HepG2 (cell line): ENCODE measurements around the gene CHCHD1. TPM values are rescaled to one million over a fixed set of nuclear protein-coding genes. Genes with fewer than 3 reads are reported as not detected.

Experiments used
- polyA plus RNA-seq, 8 experiments: library from polyadenylated mRNA; depleted of rRNA in 3 of 8; stranded (reverse) in 7 of 8; unstranded in 1 of 8; fragments of >200 nt; fragmentation: Illumina TruSeq in 4 of 8; extraction: Trizol in 4 of 8; gene quantifications; 2 replicates each; pipeline versions ENCODE4 v1.2.1 to v1.2.3, GENCODE V29; 2011 to 2016; ENCODE audit warnings: low read depth in 4 of 8, missing spikeins in 1 of 8, mixed read lengths in 1 of 8; ENCODE audit not compliant: insufficient read depth in 1 of 8
- small RNA-seq, 3 experiments: library from RNA; depleted of rRNA; stranded (forward); fragments of <200 nt; gene quantifications; one replicate each; pipeline ENCODE3, GENCODE V24; 2012; ENCODE audit warnings: low read depth in 2 of 3, low replicate concordance in 1 of 3; ENCODE audit not compliant: insufficient read length in 3 of 3, insufficient read depth in 2 of 3
- total RNA-seq, 5 experiments: library from RNA; depleted of rRNA; stranded (reverse); fragments of >200 nt; fragmentation: Illumina TruSeq; extraction: Trizol; gene quantifications; 2 replicates each; pipeline ENCODE4 v1.2.3, GENCODE V29; 2016; ENCODE audit warnings: low read depth in 1 of 5

The CHCHD1 gene
- total and polyA plus RNA-seq, 2 of the 13 experiments (the other 11 are each of a cell fraction or from before 2014, with no cell fraction given), result 36.9 to 71.2 TPM

Small RNA genes lying within 50 kb of the gene (small RNA-seq; reads per million reads assigned to genes)
- gene AC022400.4 (0 reads per million in 3 experiments), gene AC022400.9 (0 reads per million in 3 experiments), gene ZSWIM8-AS1 (0 reads per million in 3 experiments)

Other genes with a start within 250 kb of the CHCHD1 start
- 18.1 and 20.2 TPM in 2 replicates for gene USP54, start 190.7 kb upstream of the CHCHD1 start, total RNA-seq (2016; rRNA removed; fragmentation: Illumina TruSeq; extraction: Trizol)
- 16.1 and 25.0 TPM in 2 replicates for gene USP54, start 190.7 kb upstream of the CHCHD1 start, polyA plus RNA-seq (2011; rRNA removed)
- not detected in 2 replicates for gene MYOZ1, start 140.6 kb upstream of the CHCHD1 start, total RNA-seq (2016; rRNA removed; fragmentation: Illumina TruSeq; extraction: Trizol)
- not detected in 2 replicates for gene MYOZ1, start 140.6 kb upstream of the CHCHD1 start, polyA plus RNA-seq (2011; rRNA removed)
- not detected in 2 replicates for gene SYNPO2L, start 126.0 kb upstream of the CHCHD1 start, total RNA-seq (2016; rRNA removed; fragmentation: Illumina TruSeq; extraction: Trizol)
- gene SYNPO2L, start 126.0 kb upstream of the CHCHD1 start, polyA plus RNA-seq (2011; rRNA removed), result not detected in 2 replicates
- gene AGAP5, start 83.9 kb upstream of the CHCHD1 start, total RNA-seq (2016; rRNA removed; fragmentation: Illumina TruSeq; extraction: Trizol), result 2.4 and 5.3 TPM in 2 replicates
- gene AGAP5, start 83.9 kb upstream of the CHCHD1 start, polyA plus RNA-seq (2011; rRNA removed), result 7.9 and 8.7 TPM in 2 replicates
- 63.1 and 66.5 TPM in 2 replicates for gene SEC24C, start 37.7 kb upstream of the CHCHD1 start, total RNA-seq (2016; rRNA removed; fragmentation: Illumina TruSeq; extraction: Trizol)
- 66.4 and 74.3 TPM in 2 replicates for gene SEC24C, start 37.7 kb upstream of the CHCHD1 start, polyA plus RNA-seq (2011; rRNA removed)
- gene ZSWIM8, start 3.6 kb downstream of the CHCHD1 start, total RNA-seq (2016; rRNA removed; fragmentation: Illumina TruSeq; extraction: Trizol), result 21.0 and 39.9 TPM in 2 replicates
- 98.2 and 142 TPM in 2 replicates for gene ZSWIM8, start 3.6 kb downstream of the CHCHD1 start, polyA plus RNA-seq (2011; rRNA removed)
- gene NDST2, start 29.6 kb downstream of the CHCHD1 start, total RNA-seq (2016; rRNA removed; fragmentation: Illumina TruSeq; extraction: Trizol), result 5.6 and 10.7 TPM in 2 replicates
- 25.5 and 30.1 TPM in 2 replicates for gene NDST2, start 29.6 kb downstream of the CHCHD1 start, polyA plus RNA-seq (2011; rRNA removed)
- gene CAMK2G, start 92.5 kb downstream of the CHCHD1 start, total RNA-seq (2016; rRNA removed; fragmentation: Illumina TruSeq; extraction: Trizol), result 13.0 and 15.9 TPM in 2 replicates
- gene CAMK2G, start 92.5 kb downstream of the CHCHD1 start, polyA plus RNA-seq (2011; rRNA removed), result 18.8 and 19.3 TPM in 2 replicates
- 4.8 and 11.2 TPM in 2 replicates for gene PLAU, start 129.1 kb downstream of the CHCHD1 start, total RNA-seq (2016; rRNA removed; fragmentation: Illumina TruSeq; extraction: Trizol)
- gene PLAU, start 129.1 kb downstream of the CHCHD1 start, polyA plus RNA-seq (2011; rRNA removed), result 0.37 and 0.45 TPM in 2 replicates
- 23.7 and 26.9 TPM in 2 replicates for gene VCL, start 216.1 kb downstream of the CHCHD1 start, total RNA-seq (2016; rRNA removed; fragmentation: Illumina TruSeq; extraction: Trizol)
- 15.9 and 17.3 TPM in 2 replicates for gene VCL, start 216.1 kb downstream of the CHCHD1 start, polyA plus RNA-seq (2011; rRNA removed)